Tibial artery (tissue), 4 donors: ENCODE data around the gene CCL23.

Source experiments
- DNase-seq, 2 donors: peaks; one replicate each; pipeline ENCODE4 v3.0.0-alpha.2; 2019
- H3K27ac ChIP-seq, 2 donors: fragments of 200-600 bp; sonication (generic) in 1 of 2; 1 replicate in 1 of 2; 2 replicates in 1 of 2; pipeline ENCODE4 v1.5.1; 2018 to 2019; ENCODE audit warnings: mild to moderate bottlenecking in 1 of 2
- H3K27me3 ChIP-seq, 2 donors: fragments of 200-600 bp; sonication (generic) in 1 of 2; one replicate each; pipeline versions ENCODE4 v1.5.1 to v1.6.0; 2016 to 2019
- H3K36me3 ChIP-seq, 3 donors: fragments of 200-600 bp; sonication (generic) in 2 of 3; one replicate each; pipeline ENCODE4 v1.5.1; 2016 to 2019; ENCODE audit warnings: mild to moderate bottlenecking in 2 of 3
- H3K4me1 ChIP-seq, 4 donors: fragments of 200-600 bp; sonication (generic) in 2 of 4; 1 replicate in 3 of 4; 2 replicates in 1 of 4; pipeline ENCODE4 v1.5.1; 2016 to 2019
- H3K4me3 ChIP-seq, 2 donors: fragments of 200-600 bp; sonication (generic) in 1 of 2; 1 replicate in 1 of 2; 2 replicates in 1 of 2; pipeline ENCODE4 v1.5.1; 2018 to 2019; ENCODE audit warnings: mild to moderate bottlenecking in 2 of 2
- H3K9me3 ChIP-seq, 3 donors: fragments of 200-600 bp; sonication (generic) in 1 of 3; one replicate each; pipeline ENCODE4 v1.5.1; 2016 to 2019
- intact Hi-C: fragments of 100-400 bp; cut with DNase I; formaldehyde crosslinking; loops from one replicate; pipeline ENCODE4 v1.15.0; 2023; ENCODE audit warnings: low total_unique reads
- TF ChIP-seq, protein P1 (sequence below), 2 experiments: fragments of 200-600 bp in 1 of 2; fragments of 450-650 bp in 1 of 2; IDR thresholded peaks; one replicate each; pipeline ENCODE4 v1.5.1; 2017 to 2019; ENCODE audit warnings: antibody characterized with exemption in 2 of 2, mild to moderate bottlenecking in 1 of 2, moderate library complexity in 1 of 2

Gene CCL23

GRCh38 chr17:35968520-35969054 lies 49.2 kb downstream of the CCL23 start:
- intact Hi-C loops: loop anchor here (10.0 kb wide), 1 partner anchor 176 kb away; no protein-coding TSS in a partner anchor
- Histone ChIP-seq H3K4me1 (no peaks in the 10 kb centered on the region), H3K27ac (no peak overlapping the region), H3K27me3 (no peaks in the 10 kb centered on the region), H3K9me3 (no peaks in the 10 kb centered on the region), H3K4me3 (no peak overlapping the region), H3K36me3 (no peaks in the 10 kb centered on the region)
- DNase-seq: no peak
- TF ChIP-seq, protein P1, sequence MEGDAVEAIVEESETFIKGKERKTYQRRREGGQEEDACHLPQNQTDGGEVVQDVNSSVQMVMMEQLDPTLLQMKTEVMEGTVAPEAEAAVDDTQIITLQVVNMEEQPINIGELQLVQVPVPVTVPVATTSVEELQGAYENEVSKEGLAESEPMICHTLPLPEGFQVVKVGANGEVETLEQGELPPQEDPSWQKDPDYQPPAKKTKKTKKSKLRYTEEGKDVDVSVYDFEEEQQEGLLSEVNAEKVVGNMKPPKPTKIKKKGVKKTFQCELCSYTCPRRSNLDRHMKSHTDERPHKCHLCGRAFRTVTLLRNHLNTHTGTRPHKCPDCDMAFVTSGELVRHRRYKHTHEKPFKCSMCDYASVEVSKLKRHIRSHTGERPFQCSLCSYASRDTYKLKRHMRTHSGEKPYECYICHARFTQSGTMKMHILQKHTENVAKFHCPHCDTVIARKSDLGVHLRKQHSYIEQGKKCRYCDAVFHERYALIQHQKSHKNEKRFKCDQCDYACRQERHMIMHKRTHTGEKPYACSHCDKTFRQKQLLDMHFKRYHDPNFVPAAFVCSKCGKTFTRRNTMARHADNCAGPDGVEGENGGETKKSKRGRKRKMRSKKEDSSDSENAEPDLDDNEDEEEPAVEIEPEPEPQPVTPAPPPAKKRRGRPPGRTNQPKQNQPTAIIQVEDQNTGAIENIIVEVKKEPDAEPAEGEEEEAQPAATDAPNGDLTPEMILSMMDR (IDR thresholded peaks at IDR 0.05): no peak

GRCh38 chr17:35965272-35965671 lies 52.5 kb downstream of the CCL23 start:
- TF ChIP-seq, protein P1 (IDR thresholded peaks at IDR 0.05): no peak
- Histone ChIP-seq H3K27me3 (peaks cover 0 to 13% of the 10 kb centered on the region in 2 donors), H3K27ac (no peak overlapping the region), H3K4me1 (no peaks in the 10 kb centered on the region), H3K36me3 (no peaks in the 10 kb centered on the region), H3K4me3 (no peak overlapping the region), H3K9me3 (no peaks in the 10 kb centered on the region)
- intact Hi-C loops: loop anchor here (10.0 kb wide), 1 partner anchor 180 kb away; no protein-coding TSS in a partner anchor
- DNase-seq: no peak

DNA sequence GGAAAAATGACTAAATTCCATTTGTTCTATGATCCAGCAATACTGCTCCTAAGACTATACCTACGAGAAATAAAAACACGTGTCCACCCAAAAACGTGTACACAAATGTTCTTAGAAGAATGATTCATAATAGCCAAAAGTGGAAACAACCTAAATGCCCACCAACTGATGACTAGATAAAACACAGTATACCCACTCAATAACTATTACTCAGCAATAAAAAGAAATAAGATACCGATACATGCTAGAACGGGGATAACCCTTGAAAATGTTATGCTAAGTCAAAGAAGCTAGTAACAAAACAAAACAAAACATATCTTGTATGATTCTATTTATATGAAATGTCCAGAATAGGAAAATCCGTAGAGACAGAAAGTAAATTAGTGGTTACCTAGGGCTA lies 54.1 kb downstream of the CCL23 start:
- peaks cover 0 to 24% of the 10 kb centered on the region in 2 donors for H3K27me3 ChIP-seq
- no peaks in the 10 kb centered on the region for H3K9me3 ChIP-seq
- no peak overlapping the region for H3K4me3 ChIP-seq
- no peaks in the 10 kb centered on the region for H3K36me3 ChIP-seq
- H3K4me1 ChIP-seq: no peaks in the 10 kb centered on the region
- no peak for DNase-seq
- H3K27ac ChIP-seq: no peak overlapping the region
- TF ChIP-seq, protein P1 (IDR thresholded peaks at IDR 0.05): no peak
- intact Hi-C loops: loop anchor here (10.0 kb wide), 1 partner anchor 181 kb away; no protein-coding TSS in a partner anchor
